NB4 (cell line): Measurements from ENCODE around the gene RAB34.

Experiments used
- DNase-seq: peaks from one replicate; pipeline ENCODE4 v3.0.0; 2010; ENCODE audit warnings: low read depth
- H3K4me3 ChIP-seq: one replicate; pipeline ENCODE4 v1.5.1; 2011; ENCODE audit warnings: mild to moderate bottlenecking, low read depth, low read length, moderate library complexity
- MYC ChIP-seq: IDR thresholded peaks from 2 replicates; pipeline ENCODE4 v1.6.1; 2011; ENCODE audit warnings: low read depth, low read length
- POLR2A ChIP-seq: IDR thresholded peaks from 2 replicates; pipeline ENCODE4 v1.6.1; 2011; ENCODE audit warnings: mild to moderate bottlenecking; ENCODE audit not compliant: insufficient read length; ENCODE audit errors: extremely low read depth
- TF ChIP-seq, protein P1 (sequence below): IDR thresholded peaks from 2 replicates; pipeline ENCODE4 v1.6.1; 2011; ENCODE audit warnings: low read depth, low read length
- TF ChIP-seq, protein P2 (sequence below): IDR thresholded peaks from one replicate; pipeline ENCODE4 v1.5.1; 2012; ENCODE audit warnings: low read depth, low read length

Gene RAB34

GRCh38 chr17:28712032-28712704 lies 5.5 kb downstream of the RAB34 start:
- peak; percentile 95 for DNase-seq
- peak overlapping the region; percentile 68 for H3K4me3 ChIP-seq
- TF ChIP-seq POLR2A (peak; percentile 27), MYC (peak; percentile 53)
- TF ChIP-seq, protein P1, sequence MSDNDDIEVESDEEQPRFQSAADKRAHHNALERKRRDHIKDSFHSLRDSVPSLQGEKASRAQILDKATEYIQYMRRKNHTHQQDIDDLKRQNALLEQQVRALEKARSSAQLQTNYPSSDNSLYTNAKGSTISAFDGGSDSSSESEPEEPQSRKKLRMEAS, result no peak; the same call in 1 of the 2 replicates

GRCh38 chr17:28711723-28712031 lies 6.0 kb downstream of the RAB34 start, which contains the start of gene PROCA1:
Gene PROCA1, minus strand, starts transcription at chr17:28711888. Its CDS starts 228 bp downstream, at chr17:28711660.
- peak within 1 kb of the TSS; percentile 88 for H3K4me3 ChIP-seq
- DNase-seq, result no peak
- TF ChIP-seq MYC (no peak), POLR2A (no peak)
- TF ChIP-seq, protein P1, result no peak
- TF ChIP-seq, protein P2, sequence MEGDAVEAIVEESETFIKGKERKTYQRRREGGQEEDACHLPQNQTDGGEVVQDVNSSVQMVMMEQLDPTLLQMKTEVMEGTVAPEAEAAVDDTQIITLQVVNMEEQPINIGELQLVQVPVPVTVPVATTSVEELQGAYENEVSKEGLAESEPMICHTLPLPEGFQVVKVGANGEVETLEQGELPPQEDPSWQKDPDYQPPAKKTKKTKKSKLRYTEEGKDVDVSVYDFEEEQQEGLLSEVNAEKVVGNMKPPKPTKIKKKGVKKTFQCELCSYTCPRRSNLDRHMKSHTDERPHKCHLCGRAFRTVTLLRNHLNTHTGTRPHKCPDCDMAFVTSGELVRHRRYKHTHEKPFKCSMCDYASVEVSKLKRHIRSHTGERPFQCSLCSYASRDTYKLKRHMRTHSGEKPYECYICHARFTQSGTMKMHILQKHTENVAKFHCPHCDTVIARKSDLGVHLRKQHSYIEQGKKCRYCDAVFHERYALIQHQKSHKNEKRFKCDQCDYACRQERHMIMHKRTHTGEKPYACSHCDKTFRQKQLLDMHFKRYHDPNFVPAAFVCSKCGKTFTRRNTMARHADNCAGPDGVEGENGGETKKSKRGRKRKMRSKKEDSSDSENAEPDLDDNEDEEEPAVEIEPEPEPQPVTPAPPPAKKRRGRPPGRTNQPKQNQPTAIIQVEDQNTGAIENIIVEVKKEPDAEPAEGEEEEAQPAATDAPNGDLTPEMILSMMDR, result no peak

DNA sequence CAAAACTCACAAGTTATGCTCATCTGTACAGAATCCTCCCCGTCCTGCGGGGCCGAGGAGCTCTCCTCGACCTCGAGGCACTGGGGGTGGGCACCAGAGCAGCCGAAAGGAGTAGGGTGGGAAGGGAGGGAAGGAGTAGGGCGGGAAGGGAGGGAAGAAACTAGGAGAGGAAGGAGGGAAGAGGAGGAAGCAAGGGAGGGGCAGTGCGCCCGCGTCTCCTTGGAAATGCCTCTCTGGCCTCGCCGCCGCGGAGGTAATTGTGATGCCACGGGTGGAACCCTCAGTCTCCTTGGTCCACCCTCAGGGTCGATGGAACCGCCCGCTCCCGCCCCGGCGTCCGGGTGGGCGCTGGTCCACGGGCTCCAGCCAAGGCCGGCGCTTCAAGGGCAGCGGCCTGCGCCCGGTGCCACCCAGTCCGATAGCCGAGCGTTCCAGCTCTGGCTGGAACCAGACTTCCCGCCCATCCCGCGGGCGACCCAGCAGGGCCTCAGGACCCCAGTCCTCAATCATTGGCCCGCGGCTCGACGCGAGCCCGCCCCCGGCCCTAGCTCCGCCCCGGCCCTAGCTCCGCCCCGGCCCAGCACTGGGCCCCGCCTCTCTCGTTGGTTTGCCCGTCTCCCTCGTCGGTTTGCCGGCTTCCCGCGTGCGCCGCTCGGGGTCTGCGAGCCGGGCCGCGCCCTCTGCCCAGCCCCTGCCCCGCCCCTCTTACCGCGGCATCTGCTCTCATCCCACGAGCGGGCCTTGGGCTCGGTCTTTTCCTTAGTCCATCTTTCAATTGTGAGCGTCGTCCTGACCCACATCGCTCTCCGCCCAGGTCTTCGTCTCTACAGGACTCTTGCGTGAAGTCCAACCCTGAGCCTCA lies 6.6 kb downstream of the RAB34 start:
- H3K4me3 ChIP-seq, result peak overlapping the region; percentile 88
- TF ChIP-seq POLR2A, result peak; percentile 94
- TF ChIP-seq, protein P1, result peak; percentile 57; the same call in 1 of the 2 replicates
- TF ChIP-seq, protein P2, result no peak
- no peak; the same call in none of the 2 replicates for TF ChIP-seq MYC
- DNase-seq, result peak; percentile 97

DNA sequence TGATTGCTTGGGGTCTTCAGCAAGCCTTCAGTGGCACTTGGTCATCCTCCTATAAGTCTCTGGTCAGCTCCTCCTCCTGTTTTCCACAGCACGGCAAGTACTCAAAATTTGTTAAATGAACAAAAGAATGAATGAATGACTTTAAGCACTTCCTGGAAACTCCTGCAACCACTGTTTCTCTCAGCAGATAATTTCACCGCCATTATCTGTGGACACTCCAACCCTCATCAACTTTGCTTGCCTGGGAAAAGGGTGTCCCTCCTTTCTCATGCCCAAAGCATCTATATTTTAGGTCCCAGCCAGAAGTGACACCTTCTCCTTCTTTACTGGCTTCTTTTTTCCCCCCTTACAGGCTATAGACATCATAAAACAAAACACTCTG lies 10.3 kb downstream of the RAB34 start:
- H3K4me3 ChIP-seq, result no peak overlapping the region
- TF ChIP-seq, protein P2, result no peak
- TF ChIP-seq MYC, result no peak
- TF ChIP-seq, protein P1, result no peak
- no peak for TF ChIP-seq POLR2A

GRCh38 chr17:28706471-28707338 lies 11.0 kb downstream of the RAB34 start:
- TF ChIP-seq MYC (no peak), POLR2A (no peak)
- TF ChIP-seq, protein P1, result no peak
- TF ChIP-seq, protein P2, result no peak
- no peak for DNase-seq
- H3K4me3 ChIP-seq, result no peak overlapping the region

More for the DNA sequence above, 10.3 kb downstream of the RAB34 start:
- no peak for DNase-seq
